Measurements from ENCODE around the gene SMYD3.

The SMYD3 gene

GRCh38 chr1:245814651-245815050 lies 692.4 kb downstream of the SMYD3 start:
- no peak for TF ChIP-seq CTCF (IDR thresholded peaks at IDR 0.05; ENCODE audit: control insufficient read depth, insufficient read depth, low read depth, low read length, missing control alignments)
- H3K4me3 ChIP-seq (ENCODE audit: control insufficient read depth, low read depth, low read length) = no peak overlapping the region
- DNase-seq (ENCODE audit: low read depth) = no peak

GRCh38 chr1:245812278-245812677 lies 694.8 kb downstream of the SMYD3 start:
- no peak for TF ChIP-seq CTCF (IDR thresholded peaks at IDR 0.05; ENCODE audit: control insufficient read depth, insufficient read depth, low read depth, low read length, missing control alignments)
- DNase-seq (ENCODE audit: low read depth) = no peak
- no peak overlapping the region for H3K4me3 ChIP-seq (ENCODE audit: control insufficient read depth, low read depth, low read length)

DNA sequence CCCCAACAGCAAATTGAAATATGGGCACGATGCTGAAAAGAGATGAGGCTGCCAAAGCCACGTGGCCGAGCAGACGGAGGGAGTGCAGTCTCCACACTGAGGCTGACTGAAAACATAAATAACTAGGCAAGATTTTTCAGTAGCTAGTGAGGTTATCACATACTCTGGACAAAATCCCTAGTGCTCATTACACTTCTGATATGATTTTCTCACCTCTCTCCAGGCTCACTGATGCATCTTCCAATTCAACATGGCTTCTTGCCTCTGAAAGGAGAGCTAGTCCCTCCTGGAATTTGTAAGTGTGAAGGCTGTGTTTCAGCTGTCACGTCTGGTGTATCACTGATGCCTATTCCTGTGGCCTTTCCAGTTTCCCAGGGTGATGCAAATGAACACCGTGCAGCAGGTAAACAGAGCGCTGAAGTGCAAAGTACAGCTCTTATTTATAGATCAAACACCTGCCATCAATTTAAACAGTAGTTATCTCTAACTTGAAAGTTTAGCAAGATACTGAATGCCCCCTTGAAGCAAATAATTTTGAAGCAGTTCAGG lies 696.2 kb downstream of the SMYD3 start:
- no peak overlapping the region for H3K4me3 ChIP-seq (ENCODE audit: control insufficient read depth, low read depth, low read length)
- no peak for DNase-seq (ENCODE audit: low read depth)
- TF ChIP-seq CTCF (IDR thresholded peaks at IDR 0.05; ENCODE audit: control insufficient read depth, insufficient read depth, low read depth, low read length, missing control alignments) = no peak

- no peak for DNase-seq (ENCODE audit: low read depth)
- no peak for TF ChIP-seq CTCF (IDR thresholded peaks at IDR 0.05; ENCODE audit: control insufficient read depth, insufficient read depth, low read depth, low read length, missing control alignments)
- H3K4me3 ChIP-seq (ENCODE audit: control insufficient read depth, low read depth, low read length) = no peak overlapping the region
Measured at GRCh38 chr1:245810181-245810769, 696.8 kb downstream of the SMYD3 start.

- TF ChIP-seq CTCF (IDR thresholded peaks at IDR 0.05; ENCODE audit: control insufficient read depth, insufficient read depth, low read depth, low read length, missing control alignments) = no peak
- no peak overlapping the region for H3K4me3 ChIP-seq (ENCODE audit: control insufficient read depth, low read depth, low read length)
- DNase-seq (ENCODE audit: low read depth) = no peak
Measured at GRCh38 chr1:245809361-245809760, 697.7 kb downstream of the SMYD3 start.

- no peak for TF ChIP-seq CTCF (IDR thresholded peaks at IDR 0.05; ENCODE audit: control insufficient read depth, insufficient read depth, low read depth, low read length, missing control alignments)
- no peak overlapping the region for H3K4me3 ChIP-seq (ENCODE audit: control insufficient read depth, low read depth, low read length)
- DNase-seq (ENCODE audit: low read depth) = no peak
Measured at GRCh38 chr1:245807954-245808719, 698.9 kb downstream of the SMYD3 start.
